GM23338 (cell line): ENCODE data around the gene SFN.

Experiments used
- CREB1 ChIP-seq: fragments of 250-450 bp; sonication (Bioruptor Pico); IDR thresholded peaks from 2 replicates; pipeline ENCODE4 v1.5.0; 2020; ENCODE audit warnings: low read depth, mild to moderate bottlenecking, moderate library complexity
- EZH2 ChIP-seq: fragments of 200-600 bp; sonication (generic); IDR thresholded peaks from one replicate; pipeline ENCODE4 v1.8.0; 2017; ENCODE audit warnings: antibody characterized with exemption, mild to moderate bottlenecking, low read depth; ENCODE audit not compliant: unreplicated experiment
- EZH2phosphoT487 ChIP-seq: fragments of 200-600 bp; sonication (generic); IDR thresholded peaks from one replicate; pipeline ENCODE4 v1.8.1; 2018; ENCODE audit warnings: antibody characterized with exemption; ENCODE audit not compliant: unreplicated experiment
- JUNB ChIP-seq: IDR thresholded peaks from one replicate; pipeline ENCODE4 v1.6.1; 2016; ENCODE audit warnings: antibody characterized with exemption; ENCODE audit not compliant: unreplicated experiment
- NANOG ChIP-seq: IDR thresholded peaks from 2 replicates; pipeline ENCODE4 v1.6.1; 2016; ENCODE audit warnings: antibody characterized with exemption, borderline replicate concordance
- POLR2AphosphoS5 ChIP-seq: IDR thresholded peaks from 2 replicates; pipeline ENCODE4 v1.6.1; 2016; ENCODE audit warnings: antibody characterized with exemption, low read depth
- STAT1 ChIP-seq: IDR thresholded peaks from one replicate; pipeline ENCODE4 v1.6.1; 2016; ENCODE audit warnings: antibody characterized with exemption; ENCODE audit not compliant: unreplicated experiment
- TF ChIP-seq, protein P1 (sequence below), 2 experiments: fragments of 200-600 bp in 1 of 2; sonication (generic) in 1 of 2; conservative IDR thresholded peaks; 2 replicates each; pipeline versions ENCODE4 v1.5.1 to v1.6.1; 2016 to 2017; ENCODE audit warnings: antibody characterized with exemption in 2 of 2, low read depth in 2 of 2, mild to moderate bottlenecking in 2 of 2, moderate library complexity in 1 of 2
- TF ChIP-seq, protein P2 (sequence below): IDR thresholded peaks from one replicate; pipeline ENCODE4 v1.6.1; 2018; ENCODE audit warnings: antibody characterized with exemption; ENCODE audit not compliant: unreplicated experiment

GRCh38 chr1:26877326-26877725 is 14.4 kb downstream of the SFN start:
- TF ChIP-seq, protein P1, sequence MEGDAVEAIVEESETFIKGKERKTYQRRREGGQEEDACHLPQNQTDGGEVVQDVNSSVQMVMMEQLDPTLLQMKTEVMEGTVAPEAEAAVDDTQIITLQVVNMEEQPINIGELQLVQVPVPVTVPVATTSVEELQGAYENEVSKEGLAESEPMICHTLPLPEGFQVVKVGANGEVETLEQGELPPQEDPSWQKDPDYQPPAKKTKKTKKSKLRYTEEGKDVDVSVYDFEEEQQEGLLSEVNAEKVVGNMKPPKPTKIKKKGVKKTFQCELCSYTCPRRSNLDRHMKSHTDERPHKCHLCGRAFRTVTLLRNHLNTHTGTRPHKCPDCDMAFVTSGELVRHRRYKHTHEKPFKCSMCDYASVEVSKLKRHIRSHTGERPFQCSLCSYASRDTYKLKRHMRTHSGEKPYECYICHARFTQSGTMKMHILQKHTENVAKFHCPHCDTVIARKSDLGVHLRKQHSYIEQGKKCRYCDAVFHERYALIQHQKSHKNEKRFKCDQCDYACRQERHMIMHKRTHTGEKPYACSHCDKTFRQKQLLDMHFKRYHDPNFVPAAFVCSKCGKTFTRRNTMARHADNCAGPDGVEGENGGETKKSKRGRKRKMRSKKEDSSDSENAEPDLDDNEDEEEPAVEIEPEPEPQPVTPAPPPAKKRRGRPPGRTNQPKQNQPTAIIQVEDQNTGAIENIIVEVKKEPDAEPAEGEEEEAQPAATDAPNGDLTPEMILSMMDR (conservative IDR thresholded peaks at IDR 0.05; ENCODE audit: low read depth in 2 of 2) = no peak
- TF ChIP-seq POLR2AphosphoS5 = no peak
- TF ChIP-seq EZH2 = no peak
- TF ChIP-seq JUNB = no peak
- no peak for TF ChIP-seq EZH2phosphoT487
- TF ChIP-seq, protein P2, sequence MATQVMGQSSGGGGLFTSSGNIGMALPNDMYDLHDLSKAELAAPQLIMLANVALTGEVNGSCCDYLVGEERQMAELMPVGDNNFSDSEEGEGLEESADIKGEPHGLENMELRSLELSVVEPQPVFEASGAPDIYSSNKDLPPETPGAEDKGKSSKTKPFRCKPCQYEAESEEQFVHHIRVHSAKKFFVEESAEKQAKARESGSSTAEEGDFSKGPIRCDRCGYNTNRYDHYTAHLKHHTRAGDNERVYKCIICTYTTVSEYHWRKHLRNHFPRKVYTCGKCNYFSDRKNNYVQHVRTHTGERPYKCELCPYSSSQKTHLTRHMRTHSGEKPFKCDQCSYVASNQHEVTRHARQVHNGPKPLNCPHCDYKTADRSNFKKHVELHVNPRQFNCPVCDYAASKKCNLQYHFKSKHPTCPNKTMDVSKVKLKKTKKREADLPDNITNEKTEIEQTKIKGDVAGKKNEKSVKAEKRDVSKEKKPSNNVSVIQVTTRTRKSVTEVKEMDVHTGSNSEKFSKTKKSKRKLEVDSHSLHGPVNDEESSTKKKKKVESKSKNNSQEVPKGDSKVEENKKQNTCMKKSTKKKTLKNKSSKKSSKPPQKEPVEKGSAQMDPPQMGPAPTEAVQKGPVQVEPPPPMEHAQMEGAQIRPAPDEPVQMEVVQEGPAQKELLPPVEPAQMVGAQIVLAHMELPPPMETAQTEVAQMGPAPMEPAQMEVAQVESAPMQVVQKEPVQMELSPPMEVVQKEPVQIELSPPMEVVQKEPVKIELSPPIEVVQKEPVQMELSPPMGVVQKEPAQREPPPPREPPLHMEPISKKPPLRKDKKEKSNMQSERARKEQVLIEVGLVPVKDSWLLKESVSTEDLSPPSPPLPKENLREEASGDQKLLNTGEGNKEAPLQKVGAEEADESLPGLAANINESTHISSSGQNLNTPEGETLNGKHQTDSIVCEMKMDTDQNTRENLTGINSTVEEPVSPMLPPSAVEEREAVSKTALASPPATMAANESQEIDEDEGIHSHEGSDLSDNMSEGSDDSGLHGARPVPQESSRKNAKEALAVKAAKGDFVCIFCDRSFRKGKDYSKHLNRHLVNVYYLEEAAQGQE = no peak
- no peak for TF ChIP-seq STAT1
- no peak for TF ChIP-seq CREB1 (CRISPR knock-in tag)
- TF ChIP-seq NANOG = no peak
